C4-2B (cell line): ENCODE data around the gene LCN2.

ENCODE experiments used
- CTCF ChIP-seq: fragments of 450-650 bp; conservative IDR thresholded peaks from 2 replicates; pipeline ENCODE4 v1.5.1; 2017; ENCODE audit warnings: mild to moderate bottlenecking
- ZFX ChIP-seq: fragments of 450-650 bp; IDR thresholded peaks from 2 replicates; pipeline ENCODE4 v1.6.1; 2017

GRCh38 chr9:128142596-128142995, 6.7 kb upstream of the LCN2 start:
- no peak for TF ChIP-seq CTCF
- TF ChIP-seq ZFX, result no peak
